Stimulated activated CD8-positive, alpha-beta memory T cell treated with anti-CD3 and anti-CD28 coated beads, Interleukin-4, amount 100 ng/mL, for 24 hours (primary cell): ENCODE results near the gene CTSZ.

ENCODE experiments used
- DNase-seq: peaks from one replicate; pipeline ENCODE4 v3.0.0-alpha.2; 2020; ENCODE audit warnings: low read depth

The CTSZ gene

GRCh38 chr20:59031564-59032022 is 24.5 kb upstream of the CTSZ start:
- no peak for DNase-seq

DNA sequence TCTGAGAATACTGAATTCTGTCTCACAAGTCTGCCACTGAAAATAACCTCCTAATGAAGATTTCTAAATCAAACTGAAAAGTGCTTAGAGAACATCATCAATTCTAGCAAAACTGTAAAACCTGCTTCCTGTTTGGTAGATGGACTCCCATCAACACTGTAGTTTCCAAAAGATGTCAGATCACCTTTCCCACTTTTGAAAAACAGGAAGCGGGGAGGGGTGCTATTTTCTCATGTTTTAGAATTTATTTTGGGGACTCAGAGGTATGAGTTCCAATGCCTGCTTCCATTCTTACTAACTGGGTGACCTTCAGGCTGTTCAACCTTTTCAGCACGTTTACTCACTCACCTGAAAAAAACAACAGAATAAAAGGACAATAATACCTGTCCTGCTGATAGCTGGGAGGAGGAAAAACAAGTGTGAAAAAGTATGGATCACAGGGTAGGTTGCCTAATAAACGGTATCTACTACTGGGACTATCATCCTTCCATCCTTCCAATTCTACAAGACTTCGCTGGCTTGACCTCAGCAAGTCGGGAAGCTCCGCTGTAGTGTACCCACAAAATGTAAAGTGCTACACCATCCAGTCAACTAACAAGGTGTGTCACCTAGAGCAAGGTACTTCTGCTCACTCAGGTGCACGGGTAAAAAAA is 24.0 kb upstream of the CTSZ start:
- DNase-seq = no peak

GRCh38 chr20:59028812-59029211 is 21.8 kb upstream of the CTSZ start:
- DNase-seq = no peak

- no peak for DNase-seq
Measured at GRCh38 chr20:59027741-59028320, 20.8 kb upstream of the CTSZ start.

DNA sequence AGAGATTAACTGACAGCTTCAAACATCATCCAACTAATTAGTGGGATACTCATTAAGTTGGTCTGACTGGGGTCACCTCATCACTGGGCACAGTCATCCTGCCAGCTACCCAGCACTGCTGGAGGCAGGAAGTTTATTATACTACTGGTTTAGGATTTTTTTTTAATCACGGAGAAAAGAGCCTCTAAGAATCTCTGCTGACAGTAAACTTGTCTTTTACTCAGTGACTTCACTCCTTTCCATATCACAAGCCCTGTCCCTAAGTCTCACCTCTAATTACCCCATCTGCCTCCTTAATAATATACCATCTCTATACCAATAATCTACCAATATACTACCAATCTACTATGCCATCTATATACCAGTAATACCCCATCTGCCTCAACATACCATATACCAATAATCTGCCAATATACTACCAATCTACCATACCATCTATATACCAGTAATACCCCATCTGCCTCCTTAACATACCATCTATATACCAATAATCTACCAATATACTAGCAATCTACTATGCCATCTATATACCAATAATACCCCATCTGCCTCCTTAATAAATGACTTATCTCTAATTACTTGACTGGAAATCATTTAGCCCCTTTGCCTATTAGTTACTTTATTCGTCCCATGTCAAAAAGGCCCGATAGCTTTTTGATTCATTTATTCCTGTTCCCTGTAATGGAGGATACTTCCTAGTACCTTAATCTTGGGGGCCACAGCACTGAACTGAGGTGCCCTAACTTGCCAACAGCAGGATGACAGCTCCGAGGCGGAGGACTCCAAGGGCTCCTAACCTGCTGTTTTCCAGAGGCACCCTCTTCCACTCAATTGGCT is 20.1 kb upstream of the CTSZ start:
- no peak for DNase-seq

GRCh38 chr20:59025511-59025910 is 18.5 kb upstream of the CTSZ start:
- no peak for DNase-seq

DNA sequence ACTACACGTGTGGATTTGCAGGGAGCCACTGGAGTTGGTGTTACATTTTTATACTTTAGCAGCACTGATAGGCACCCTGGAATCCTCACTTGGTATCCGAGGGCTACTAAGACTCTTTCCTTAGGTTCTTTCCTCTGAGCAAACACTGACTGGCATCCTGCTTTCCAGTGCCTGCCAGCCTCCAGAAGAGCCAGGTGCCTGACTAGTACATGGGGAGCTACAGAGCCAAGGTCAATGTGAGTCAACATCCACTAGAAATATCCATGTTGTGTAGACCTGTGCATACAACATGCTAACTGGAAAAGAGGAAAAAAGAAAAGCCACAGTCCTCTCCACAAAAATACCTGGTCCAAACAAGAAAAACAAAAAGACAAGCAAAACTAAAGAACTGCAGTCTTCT is 18.0 kb upstream of the CTSZ start:
- DNase-seq = no peak

- DNase-seq = no peak
Measured at GRCh38 chr20:59024111-59024530, 17.1 kb upstream of the CTSZ start.

DNA sequence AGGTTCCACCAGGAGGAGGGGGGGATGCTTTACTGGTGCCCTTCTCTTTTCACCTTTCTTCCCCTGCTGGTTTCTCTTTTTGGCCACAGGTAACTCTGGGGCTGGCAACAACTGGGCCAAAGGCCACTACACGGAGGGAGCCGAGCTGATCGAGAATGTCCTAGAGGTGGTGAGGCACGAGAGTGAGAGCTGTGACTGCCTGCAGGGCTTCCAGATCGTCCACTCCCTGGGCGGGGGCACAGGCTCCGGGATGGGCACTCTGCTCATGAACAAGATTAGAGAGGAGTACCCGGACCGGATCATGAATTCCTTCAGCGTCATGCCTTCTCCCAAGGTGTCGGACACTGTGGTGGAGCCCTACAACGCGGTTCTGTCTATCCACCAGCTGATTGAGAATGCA is 16.6 kb upstream of the CTSZ start:
- DNase-seq = no peak

DNA sequence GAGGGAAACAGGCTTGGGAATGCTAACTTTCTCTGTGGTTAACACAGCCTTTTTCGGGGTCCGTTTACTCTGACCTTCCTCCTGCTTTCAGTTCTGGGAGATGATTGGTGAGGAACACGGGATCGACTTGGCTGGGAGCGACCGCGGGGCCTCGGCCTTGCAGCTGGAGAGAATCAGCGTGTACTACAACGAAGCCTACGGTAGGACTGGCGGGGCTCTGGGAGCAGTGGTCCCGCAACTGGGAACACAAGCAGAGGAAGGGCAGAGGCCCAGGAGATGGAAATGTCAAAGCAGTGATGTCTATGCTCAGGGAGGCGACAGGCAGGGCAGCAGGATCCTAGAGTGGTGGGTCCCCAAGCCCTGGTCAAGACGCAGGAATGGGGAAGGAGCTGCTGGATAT is 15.7 kb upstream of the CTSZ start:
- DNase-seq = no peak

GRCh38 chr20:59020938-59021551 is 14.0 kb upstream of the CTSZ start:
- DNase-seq = no peak

GRCh38 chr20:59019217-59019616 is 12.2 kb upstream of the CTSZ start, which contains the start of gene TUBB1:
TUBB1 (plus strand) TSS chr20:59019429; CDS start chr20:59019523, 94 bp downstream.
- no peak for DNase-seq

- DNase-seq = no peak
Measured at GRCh38 chr20:59018817-59019216, 11.8 kb upstream of the CTSZ start.

- DNase-seq = no peak
Measured at GRCh38 chr20:59017493-59018231, 10.6 kb upstream of the CTSZ start.

DNA sequence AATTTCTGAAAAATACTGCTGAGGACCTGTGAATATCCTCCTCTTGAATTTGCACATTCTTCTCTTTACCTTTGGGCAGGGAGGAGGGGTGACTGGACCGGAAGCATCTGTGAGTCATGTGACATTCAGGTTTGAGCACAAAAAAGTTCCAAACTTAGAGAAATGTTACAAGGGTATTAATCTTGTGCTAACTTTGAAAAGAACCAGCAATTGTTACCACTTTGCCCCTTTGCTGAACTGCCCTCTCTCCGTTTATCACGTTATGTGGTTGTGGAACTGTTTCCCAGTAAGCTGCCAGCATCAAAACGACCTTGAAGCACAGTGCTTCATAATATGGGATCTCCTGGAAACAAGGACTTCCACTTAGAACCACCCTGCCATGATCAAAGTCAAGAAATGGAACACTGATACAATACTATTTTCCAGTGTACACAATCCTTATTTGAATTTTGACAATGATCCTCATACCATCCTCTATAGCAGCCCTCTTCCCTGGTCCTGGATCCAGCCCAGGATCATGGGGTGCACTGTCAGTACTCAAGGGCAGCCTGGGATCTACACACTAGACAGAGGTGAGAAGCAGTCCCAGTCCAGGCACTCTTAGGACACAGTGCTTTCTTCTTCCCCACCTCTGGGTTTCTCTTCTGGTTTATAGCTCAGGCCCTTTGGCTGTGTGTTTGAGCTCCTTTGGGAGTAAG is 9.9 kb upstream of the CTSZ start:
- no peak for DNase-seq

- no peak for DNase-seq
Measured at GRCh38 chr20:59015812-59016711, 9.0 kb upstream of the CTSZ start.

- DNase-seq = no peak
Measured at GRCh38 chr20:59015411-59015810, 8.4 kb upstream of the CTSZ start.

- DNase-seq = no peak
Measured at GRCh38 chr20:59014680-59015389, 7.8 kb upstream of the CTSZ start.

GRCh38 chr20:59013959-59014608 is 7.0 kb upstream of the CTSZ start:
- no peak for DNase-seq
